Activated T-helper 1 cell treated with anti-CD3 and anti-CD28 coated beads, Interleukin-2, amount 50 U/mL, for 16 hours (primary cell): ENCODE data around the gene MSN.

Experiments
- DNase-seq, 2 donors: peaks; one replicate each; pipeline ENCODE4 v3.0.0-alpha.2; 2020; ENCODE audit warnings: low read depth in 1 of 2, low spot score in 1 of 2

Gene MSN

DNA sequence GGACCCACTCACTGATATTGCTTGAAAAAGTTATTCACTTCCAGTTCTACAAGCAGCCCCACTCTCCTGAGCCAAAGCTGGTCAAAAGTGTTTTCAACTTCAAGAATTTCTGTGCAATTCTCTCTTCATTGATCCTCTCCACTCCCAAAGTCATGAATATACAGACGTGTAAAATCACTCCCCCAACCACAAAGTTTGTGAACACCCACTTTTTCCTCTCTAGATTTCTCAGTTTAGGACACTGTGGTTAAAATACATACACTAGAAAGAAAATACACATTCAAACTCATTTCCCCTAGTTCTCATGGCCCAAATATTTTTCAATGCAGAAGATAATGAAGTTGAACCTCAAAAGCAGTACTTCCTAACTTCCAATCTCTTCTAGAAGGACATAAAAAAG lies 116.3 kb downstream of the MSN start:
- DNase-seq: no peak
